Loucy (cell line): ENCODE results near the gene POU4F3.

Source experiments
- H2AFZ ChIP-seq: fragments of 200-600 bp; sonication (generic); 2 replicates; pipeline ENCODE4 v1.6.0; 2016; ENCODE audit warnings: antibody characterized with exemption, mild to moderate bottlenecking, low read length, moderate library complexity
- H3F3A ChIP-seq: fragments of 200-600 bp; 2 replicates; pipeline ENCODE4 v1.6.0; 2016; ENCODE audit warnings: antibody characterized with exemption, low read depth, mild to moderate bottlenecking
- H3K27me3 ChIP-seq: fragments of 200-600 bp; sonication (generic); 2 replicates; pipeline ENCODE4 v1.6.1; 2014; ENCODE audit warnings: low read length, mild to moderate bottlenecking; ENCODE audit not compliant: insufficient read depth, poor library complexity, severe bottlenecking
- H3K36me3 ChIP-seq: fragments of 200-600 bp; sonication (generic); 2 replicates; pipeline ENCODE4 v1.6.1; 2016; ENCODE audit warnings: low read length; ENCODE audit not compliant: insufficient read depth
- H3K4me1 ChIP-seq: fragments of 200-600 bp; sonication (generic); 2 replicates; pipeline ENCODE4 v1.5.1; 2014; ENCODE audit warnings: low read length, mild to moderate bottlenecking; ENCODE audit not compliant: insufficient read depth, poor library complexity, severe bottlenecking
- H3K4me2 ChIP-seq: fragments of 200-600 bp; sonication (generic); 2 replicates; pipeline ENCODE4 v1.6.0; 2014; ENCODE audit warnings: antibody characterized with exemption, low read length, low read depth, mild to moderate bottlenecking; ENCODE audit not compliant: poor library complexity, severe bottlenecking
- H3K4me3 ChIP-seq: fragments of 200-600 bp; sonication (generic); 2 replicates; pipeline ENCODE4 v1.5.1; 2014; ENCODE audit warnings: low read length, mild to moderate bottlenecking, mixed read lengths; ENCODE audit not compliant: poor library complexity, severe bottlenecking
- H3K79me2 ChIP-seq: fragments of 200-600 bp; sonication (generic); 2 replicates; pipeline ENCODE4 v1.6.1; 2014; ENCODE audit warnings: low read length; ENCODE audit not compliant: insufficient read depth
- H3K9ac ChIP-seq: fragments of 200-600 bp; sonication (generic); 2 replicates; pipeline ENCODE4 v1.6.0; 2014; ENCODE audit warnings: mild to moderate bottlenecking, low read depth, low read length, moderate library complexity; ENCODE audit not compliant: poor library complexity, severe bottlenecking
- H3K9me2 ChIP-seq: fragments of 200-600 bp; sonication (generic); replicated peaks from 2 replicates; pipeline ENCODE4 v1.6.1; 2016; ENCODE audit warnings: low read depth, low read length, mixed read lengths
- H3K9me3 ChIP-seq: fragments of 200-600 bp; sonication (generic); 2 replicates; pipeline ENCODE4 v1.6.1; 2014; ENCODE audit warnings: mild to moderate bottlenecking, antibody characterized with exemption, low read length, low read depth; ENCODE audit not compliant: insufficient read depth
- H4K20me1 ChIP-seq: fragments of 200-600 bp; sonication (generic); 2 replicates; pipeline ENCODE4 v1.6.0; 2014; ENCODE audit warnings: antibody characterized with exemption, low read length, mild to moderate bottlenecking; ENCODE audit not compliant: insufficient read depth, poor library complexity, severe bottlenecking
- EZH2phosphoT487 ChIP-seq: fragments of 200-600 bp; IDR thresholded peaks from 2 replicates; pipeline ENCODE4 v1.6.1; 2018; ENCODE audit warnings: antibody characterized with exemption, mild to moderate bottlenecking, moderate library complexity, borderline replicate concordance
- TF ChIP-seq, protein P1 (sequence below): fragments of 200-600 bp; sonication (generic); conservative IDR thresholded peaks from 2 replicates; pipeline ENCODE4 v1.5.1; 2014; ENCODE audit warnings: mild to moderate bottlenecking, antibody characterized with exemption, low read length

The POU4F3 gene

DNA sequence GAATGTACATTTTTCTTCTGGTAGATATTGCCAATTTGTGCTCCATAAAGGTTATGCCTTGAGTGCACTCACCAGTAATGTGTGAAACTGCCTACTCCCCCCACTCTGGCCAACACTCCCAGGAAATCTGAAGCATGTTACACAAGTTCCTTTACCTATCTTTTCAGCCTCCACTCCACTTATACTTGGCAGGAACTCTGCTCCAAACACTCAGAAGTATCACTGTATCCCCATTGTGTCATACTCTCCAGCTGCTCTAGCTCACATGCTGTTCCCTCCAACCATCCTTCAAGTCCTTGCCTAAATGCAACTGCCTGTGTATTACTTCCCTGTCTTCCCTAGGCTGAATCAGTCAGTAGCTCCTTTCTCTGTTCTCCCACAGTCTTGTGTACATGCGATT is 28.3 kb downstream of the POU4F3 start:
- H3K79me2 ChIP-seq = no peaks in the 10 kb centered on the region
- H3K4me3 ChIP-seq = no peak overlapping the region
- H3K9ac ChIP-seq = no peak overlapping the region
- H3K4me2 ChIP-seq = no peak overlapping the region
- H3F3A ChIP-seq = no peaks in the 10 kb centered on the region
- no peaks in the 10 kb centered on the region for H4K20me1 ChIP-seq
- no peaks in the 10 kb centered on the region for H3K4me1 ChIP-seq
- no peaks in the 10 kb centered on the region for H3K9me2 ChIP-seq
- H3K9me3 ChIP-seq = no peaks in the 10 kb centered on the region
- TF ChIP-seq, protein P1, sequence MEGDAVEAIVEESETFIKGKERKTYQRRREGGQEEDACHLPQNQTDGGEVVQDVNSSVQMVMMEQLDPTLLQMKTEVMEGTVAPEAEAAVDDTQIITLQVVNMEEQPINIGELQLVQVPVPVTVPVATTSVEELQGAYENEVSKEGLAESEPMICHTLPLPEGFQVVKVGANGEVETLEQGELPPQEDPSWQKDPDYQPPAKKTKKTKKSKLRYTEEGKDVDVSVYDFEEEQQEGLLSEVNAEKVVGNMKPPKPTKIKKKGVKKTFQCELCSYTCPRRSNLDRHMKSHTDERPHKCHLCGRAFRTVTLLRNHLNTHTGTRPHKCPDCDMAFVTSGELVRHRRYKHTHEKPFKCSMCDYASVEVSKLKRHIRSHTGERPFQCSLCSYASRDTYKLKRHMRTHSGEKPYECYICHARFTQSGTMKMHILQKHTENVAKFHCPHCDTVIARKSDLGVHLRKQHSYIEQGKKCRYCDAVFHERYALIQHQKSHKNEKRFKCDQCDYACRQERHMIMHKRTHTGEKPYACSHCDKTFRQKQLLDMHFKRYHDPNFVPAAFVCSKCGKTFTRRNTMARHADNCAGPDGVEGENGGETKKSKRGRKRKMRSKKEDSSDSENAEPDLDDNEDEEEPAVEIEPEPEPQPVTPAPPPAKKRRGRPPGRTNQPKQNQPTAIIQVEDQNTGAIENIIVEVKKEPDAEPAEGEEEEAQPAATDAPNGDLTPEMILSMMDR = no peak
- TF ChIP-seq EZH2phosphoT487 = no peak
- no peak overlapping the region for H2AFZ ChIP-seq
- no peaks in the 10 kb centered on the region for H3K36me3 ChIP-seq
- no peaks in the 10 kb centered on the region for H3K27me3 ChIP-seq

DNA sequence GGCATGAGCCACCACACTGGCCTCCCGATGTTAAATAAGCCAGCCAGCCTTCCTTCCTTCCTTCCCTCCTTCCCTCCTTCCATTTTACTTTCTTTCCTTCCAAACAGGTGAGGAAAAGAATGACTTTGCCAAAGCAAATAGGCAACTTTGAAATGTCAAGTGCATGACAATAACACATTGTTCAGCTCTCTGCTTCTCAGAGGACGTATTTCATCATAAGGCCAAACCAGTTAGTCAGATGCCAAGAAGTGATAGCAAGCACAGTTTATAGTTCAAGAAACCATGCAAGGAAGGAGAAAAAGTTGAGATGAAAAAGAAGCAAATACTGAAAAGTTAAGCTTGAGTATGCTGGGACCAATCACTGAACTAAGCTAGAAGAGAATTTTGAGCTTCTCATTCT is 29.5 kb downstream of the POU4F3 start:
- TF ChIP-seq, protein P1 = no peak
- no peak for TF ChIP-seq EZH2phosphoT487
- no peaks in the 10 kb centered on the region for H3K36me3 ChIP-seq

DNA sequence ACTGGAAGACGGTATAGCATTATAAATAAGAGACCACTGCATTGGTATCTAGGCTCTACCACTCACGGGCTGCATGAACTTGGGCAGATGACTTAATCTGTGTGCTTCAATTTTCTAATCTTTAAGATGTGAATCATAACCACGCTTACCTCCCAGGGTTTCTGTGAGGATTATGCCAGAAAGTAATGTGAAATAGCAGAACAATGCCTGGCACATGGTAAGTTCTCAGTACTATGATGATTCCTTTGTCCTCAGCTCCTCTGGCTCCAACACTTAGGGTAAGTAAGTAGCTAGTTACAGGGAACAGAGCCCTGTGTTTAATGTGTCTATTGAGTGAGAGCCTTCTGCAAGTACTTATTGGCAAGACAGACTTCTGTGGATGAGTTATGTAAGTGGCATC is 31.1 kb downstream of the POU4F3 start:
- Histone ChIP-seq H2AFZ (no peak overlapping the region), H3K9me3 (no peaks in the 10 kb centered on the region), H3K79me2 (no peaks in the 10 kb centered on the region), H3K36me3 (no peaks in the 10 kb centered on the region), H3K4me3 (no peak overlapping the region), H3K27me3 (no peaks in the 10 kb centered on the region), H4K20me1 (no peaks in the 10 kb centered on the region), H3K9ac (no peak overlapping the region), H3F3A (no peaks in the 10 kb centered on the region), H3K9me2 (no peaks in the 10 kb centered on the region), H3K4me1 (no peaks in the 10 kb centered on the region), H3K4me2 (no peak overlapping the region)
- TF ChIP-seq, protein P1 = no peak
- no peak for TF ChIP-seq EZH2phosphoT487

More for the DNA sequence above, 29.5 kb downstream of the POU4F3 start:
- H3F3A ChIP-seq = no peaks in the 10 kb centered on the region
- no peaks in the 10 kb centered on the region for H3K9me3 ChIP-seq
- no peaks in the 10 kb centered on the region for H3K4me1 ChIP-seq
- H3K9me2 ChIP-seq = no peaks in the 10 kb centered on the region
- H2AFZ ChIP-seq = no peak overlapping the region
- H3K9ac ChIP-seq = no peak overlapping the region
- H3K4me2 ChIP-seq = no peak overlapping the region
- no peaks in the 10 kb centered on the region for H4K20me1 ChIP-seq
- H3K27me3 ChIP-seq = no peaks in the 10 kb centered on the region
- H3K79me2 ChIP-seq = no peaks in the 10 kb centered on the region
- H3K4me3 ChIP-seq = no peak overlapping the region
